Panc1 (cell line): ENCODE measurements around the gene DTYMK. TPM values are rescaled to one million over a fixed set of nuclear protein-coding genes. Genes with fewer than 3 reads are reported as not detected.

Experiments used
- ATAC-seq: fragments of 200-7000 bp; cut with Tn5 transposase; 2 replicates; pipeline ENCODE4 v1.9.1; 2020; ENCODE audit warnings: mild to moderate bottlenecking, moderate library complexity
- BruUV-seq: library from RNA; stranded (reverse); fragments of 400-500 nt; replicated peaks from 2 replicates; lab custom pipeline; 2021; lab: Mats Ljungman, UMichigan
- CTCF ChIA-PET: fragments of 300-600 bp; sonication (Branson Sonifier 250); formaldehyde crosslinking; loops from one replicate; lab custom pipeline; 2022; ENCODE audit warnings: antibody characterized with exemption; lab: Charles Lee
- POLR2A ChIA-PET: fragments of 300-600 bp; sonication (Branson Sonifier 250); formaldehyde crosslinking; loops from one replicate; lab custom pipeline; 2022; ENCODE audit warnings: antibody characterized with exemption; lab: Charles Lee
- DNase-seq: peaks from one replicate; pipeline ENCODE4 v3.0.0-alpha.2; 2010; ENCODE audit warnings: low read depth, low spot score
- H3K27ac ChIP-seq: 2 replicates; pipeline ENCODE4 v1.5.1; 2011; ENCODE audit warnings: mild to moderate bottlenecking, low read length, inconsistent platforms
- H3K27me3 ChIP-seq: fragments of 200-500 bp; sonication (Bioruptor generic); 2 replicates; pipeline ENCODE4 v1.6.0; 2014; ENCODE audit warnings: low read length, inconsistent platforms; ENCODE audit not compliant: control insufficient read depth, insufficient read depth
- H3K36me3 ChIP-seq: fragments of 200-500 bp; sonication (Bioruptor generic); 2 replicates; pipeline ENCODE4 v1.5.1; 2014; ENCODE audit warnings: inconsistent platforms, mild to moderate bottlenecking, low read length, moderate library complexity; ENCODE audit not compliant: control insufficient read depth, insufficient read depth
- H3K4me1 ChIP-seq: 2 replicates; pipeline ENCODE4 v1.5.1; 2011; ENCODE audit warnings: inconsistent platforms, mild to moderate bottlenecking, low read length, moderate library complexity; ENCODE audit not compliant: control insufficient read depth, insufficient read depth
- H3K4me3 ChIP-seq, 2 experiments: 2 replicates each; pipeline ENCODE4 v1.5.1; 2011 to 2012; ENCODE audit warnings: low read depth in 2 of 2, low read length in 2 of 2, mild to moderate bottlenecking in 2 of 2, inconsistent platforms in 1 of 2, moderate library complexity in 1 of 2
- H3K9me3 ChIP-seq: fragments of 200-500 bp; sonication (Bioruptor generic); 2 replicates; pipeline ENCODE4 v1.5.1; 2014; ENCODE audit warnings: low read depth, mild to moderate bottlenecking, inconsistent platforms, low read length, moderate library complexity; ENCODE audit not compliant: control insufficient read depth, insufficient read depth
- CTCF ChIP-seq: fragments of 450-650 bp; IDR thresholded peaks from 2 replicates; pipeline ENCODE4 v1.5.1; 2017; ENCODE audit warnings: mild to moderate bottlenecking
- POLR2AphosphoS5 ChIP-seq: IDR thresholded peaks from 2 replicates; pipeline ENCODE4 v1.6.1; 2012; ENCODE audit warnings: mild to moderate bottlenecking, low read depth, low read length, moderate library complexity
- REST ChIP-seq, 2 experiments: IDR thresholded peaks; 2 replicates each; pipeline ENCODE4 v1.6.1; 2011 to 2012; ENCODE audit warnings: low read depth in 2 of 2, control low read depth in 1 of 2, low read length in 1 of 2, mild to moderate bottlenecking in 1 of 2, moderate library complexity in 1 of 2; ENCODE audit not compliant: insufficient read depth in 1 of 2
- SIN3A ChIP-seq: IDR thresholded peaks from 2 replicates; pipeline ENCODE4 v1.6.1; 2012; ENCODE audit warnings: low read depth, mild to moderate bottlenecking, low read length, moderate library complexity, borderline replicate concordance; ENCODE audit not compliant: insufficient read depth
- TCF7L2 ChIP-seq: IDR thresholded peaks from 2 replicates; pipeline ENCODE4 v1.6.1; 2011; ENCODE audit warnings: mild to moderate bottlenecking, low read depth, low read length, inconsistent platforms
- in situ Hi-C: cut with HindIII; loops from 2 replicates; pipeline ENCODE4 v1.10.0; 2016; ENCODE audit warnings: low sequenced_read_pairs, low pct_unique_long_range_greater_than_20kb
- intact Hi-C: fragments of 100-400 bp; cut with micrococcal nuclease; formaldehyde crosslinking; loops from one replicate; pipeline ENCODE4 v1.10.0; 2022; ENCODE audit not compliant: unreplicated experiment
- total RNA-seq: library from RNA; stranded (reverse); gene quantifications from one replicate; pipeline ENCODE4 v1.2.1, GENCODE V29; 2021; ENCODE audit not compliant: unreplicated experiment

Gene DTYMK
- total RNA-seq, 1 experiment from 2014 or later = 122 TPM

GRCh38 chr2:241645915-241646645 lies 40.5 kb downstream of the DTYMK start:
- Histone ChIP-seq H3K4me1 (no peaks in the 10 kb centered on the region; the same call in 1 of the 2 replicates), H3K9me3 (no peaks in the 10 kb centered on the region), H3K36me3 (no peaks in the 10 kb centered on the region), H3K27ac (no peak overlapping the region), H3K4me3 (no peak overlapping the region), H3K27me3 (no peaks in the 10 kb centered on the region)
- DNase-seq (no peak), ATAC-seq (no peak)
- intact Hi-C loops = no loop called here
- no peak for TF ChIP-seq TCF7L2
- no peak for TF ChIP-seq CTCF
- no peak for TF ChIP-seq POLR2AphosphoS5
- no peak for TF ChIP-seq REST (IDR thresholded peaks at IDR 0.05; ENCODE audit: insufficient read depth in 1 of 2, low read depth in 2 of 2, low read length in 1 of 2)
- TF ChIP-seq SIN3A = no peak
- in situ Hi-C loops = no loop called here
- CTCF ChIA-PET = no interaction called here
- no TSS peak for BruUV-seq
- POLR2A ChIA-PET = interaction anchor here (0.7 kb wide), 1 partner anchor 407 kb away, joined by 3 read pairs; no protein-coding TSS in a partner anchor

GRCh38 chr2:241645056-241645914 lies 41.3 kb downstream of the DTYMK start:
- Histone ChIP-seq H3K36me3 (no peaks in the 10 kb centered on the region), H3K27me3 (no peaks in the 10 kb centered on the region), H3K4me3 (no peak overlapping the region), H3K9me3 (no peaks in the 10 kb centered on the region), H3K4me1 (no peaks in the 10 kb centered on the region; the same call in 1 of the 2 replicates), H3K27ac (no peak overlapping the region)
- CTCF ChIA-PET = no interaction called here
- in situ Hi-C loops (no loop called here), intact Hi-C loops (no loop called here)
- ATAC-seq = peak; percentile 38
- POLR2A ChIA-PET = no interaction called here
- no peak for DNase-seq
- no peak for TF ChIP-seq REST (IDR thresholded peaks at IDR 0.05; ENCODE audit: insufficient read depth in 1 of 2, low read depth in 2 of 2, low read length in 1 of 2)
- no peak for TF ChIP-seq TCF7L2
- TF ChIP-seq CTCF = no peak
- no TSS peak for BruUV-seq
